LoVo (cell line): ENCODE data around the gene MAGEA9B.
"Not testable (repeated sequence)": the region's sequence is repeated elsewhere in the genome, so short reads cannot be mapped to it uniquely, and the experiment has no call there.

Experiments
- DNase-seq: peaks from one replicate; pipeline ENCODE4 v3.0.0-alpha.2; 2016; ENCODE audit warnings: low spot score

MAGEA9B gene

DNA sequence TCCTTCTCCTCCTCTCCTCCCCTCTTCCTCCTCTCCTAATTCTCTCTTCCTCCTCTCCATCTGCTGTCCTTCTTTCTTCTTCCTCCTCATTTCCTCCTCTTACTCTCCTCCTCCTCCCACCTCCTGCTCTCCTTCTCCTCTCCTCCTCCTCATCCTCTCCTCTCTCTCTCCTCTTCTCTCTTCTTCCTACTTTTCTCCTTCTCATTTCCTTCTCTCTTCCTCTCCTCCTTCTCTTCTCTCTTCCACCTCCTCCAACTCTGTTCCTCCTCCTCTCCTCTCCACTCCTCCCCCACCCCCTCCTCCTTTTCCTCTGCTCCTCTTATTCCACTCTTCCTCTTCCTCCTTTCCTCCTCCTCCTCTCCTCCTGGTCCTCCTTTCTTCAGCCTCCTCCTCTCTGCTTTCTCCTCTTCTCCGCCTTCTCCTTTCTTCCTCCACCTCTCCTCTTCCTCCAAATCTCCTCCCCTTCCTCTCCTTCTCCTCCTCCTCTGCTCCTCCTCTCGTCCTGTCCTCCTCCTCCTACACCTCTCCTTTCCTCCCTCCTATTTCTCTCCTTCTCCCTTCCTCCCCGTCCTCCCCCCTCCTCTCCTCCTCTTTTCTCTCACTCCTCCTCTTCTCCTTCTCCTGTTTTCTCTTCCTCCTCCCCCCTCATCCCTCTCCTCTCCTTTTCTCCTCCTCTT lies 52.2 kb downstream of the MAGEA9B start:
- DNase-seq = not testable (repeated sequence)

DNA sequence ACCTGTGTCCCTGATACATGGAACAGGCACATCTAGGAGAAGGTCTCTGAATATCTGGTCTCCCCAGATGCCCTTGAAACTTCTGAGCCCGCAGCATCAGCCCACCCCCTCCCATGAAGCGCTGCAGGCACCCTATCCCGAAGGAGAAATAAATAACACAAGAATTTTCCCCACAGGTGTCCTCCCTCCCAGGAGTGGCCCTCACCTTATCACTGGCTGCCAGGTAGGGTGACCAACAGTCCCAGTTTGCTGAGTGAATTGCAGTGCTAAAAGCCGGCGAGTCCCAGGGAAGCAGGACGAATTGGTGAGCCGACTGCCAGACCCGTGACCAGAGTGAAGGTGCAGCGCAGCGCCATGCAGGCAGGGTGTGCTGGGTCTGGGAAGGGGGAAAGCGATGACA lies 53.3 kb downstream of the MAGEA9B start:
- DNase-seq = not testable (repeated sequence)

DNA sequence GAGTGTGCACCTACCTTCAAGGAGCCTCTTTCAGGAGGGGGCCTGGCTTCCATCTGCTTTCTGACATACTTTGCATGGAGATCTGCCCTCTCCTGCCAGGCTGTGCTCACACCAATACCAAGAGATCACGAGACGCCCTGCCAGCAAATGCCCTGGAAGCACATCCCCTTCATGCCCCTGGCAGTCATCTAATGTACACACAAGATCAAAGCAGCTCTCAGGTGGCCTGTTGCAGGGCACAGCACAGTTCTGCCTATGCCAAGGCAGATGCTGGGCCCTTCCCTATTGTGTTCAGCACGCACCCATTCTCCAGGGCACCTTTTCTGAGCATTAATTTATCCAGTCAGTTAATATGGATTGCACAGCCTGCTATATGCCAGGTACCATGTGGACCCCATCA lies 54.4 kb downstream of the MAGEA9B start:
- DNase-seq = not testable (repeated sequence)
